GM23338 (cell line): ENCODE results near the gene CPNE5. TPM values are rescaled to one million over a fixed set of nuclear protein-coding genes. Genes with fewer than 3 reads are reported as not detected.

Experiments used
- ATAC-seq: fragments of 200-7000 bp; cut with Tn5 transposase; 3 replicates; pipeline ENCODE4 v1.9.1; 2020
- DNase-seq: peaks from one replicate; pipeline ENCODE4 v3.0.0-alpha.2; 2015; ENCODE audit warnings: low spot score
- H2AFZ ChIP-seq: fragments of 200-600 bp; sonication (generic); 2 replicates; pipeline ENCODE4 v1.8.0; 2016; ENCODE audit warnings: antibody characterized with exemption, mild to moderate bottlenecking, moderate library complexity
- H3F3A ChIP-seq: fragments of 200-600 bp; sonication (generic); replicated peaks from 2 replicates; pipeline ENCODE4 v1.8.0; 2017; ENCODE audit warnings: antibody characterized with exemption, mixed run types, low read depth
- H3K27ac ChIP-seq: fragments of 200-600 bp; sonication (generic); 2 replicates; pipeline ENCODE4 v1.6.1; 2016; ENCODE audit warnings: low read depth
- H3K27me3 ChIP-seq: fragments of 200-600 bp; sonication (generic); 2 replicates; pipeline ENCODE4 v1.8.0; 2016; ENCODE audit warnings: mild to moderate bottlenecking, mixed run types, moderate library complexity; ENCODE audit not compliant: insufficient read depth
- H3K36me3 ChIP-seq: fragments of 200-600 bp; sonication (generic); 2 replicates; pipeline ENCODE4 v1.8.0; 2016; ENCODE audit warnings: mild to moderate bottlenecking; ENCODE audit not compliant: insufficient read depth
- H3K4me1 ChIP-seq: fragments of 200-600 bp; sonication (generic); 2 replicates; pipeline ENCODE4 v1.8.0; 2016; ENCODE audit warnings: mild to moderate bottlenecking, moderate library complexity; ENCODE audit not compliant: insufficient read depth
- H3K4me2 ChIP-seq: fragments of 200-600 bp; sonication (generic); 2 replicates; pipeline ENCODE4 v1.7.1; 2017; ENCODE audit warnings: mixed run types
- H3K4me3 ChIP-seq: fragments of 200-600 bp; sonication (generic); 2 replicates; pipeline ENCODE4 v1.6.1; 2016; ENCODE audit warnings: mixed run types
- H3K79me2 ChIP-seq: fragments of 200-600 bp; sonication (generic); replicated peaks from 2 replicates; pipeline ENCODE4 v1.8.0; 2017; ENCODE audit warnings: mild to moderate bottlenecking; ENCODE audit not compliant: insufficient read depth
- H3K9me2 ChIP-seq: fragments of 200-600 bp; sonication (generic); 2 replicates; pipeline ENCODE4 v1.8.0; 2017; ENCODE audit not compliant: insufficient read depth
- H4K20me1 ChIP-seq: fragments of 200-600 bp; sonication (generic); replicated peaks from 2 replicates; pipeline ENCODE4 v1.8.0; 2017; ENCODE audit warnings: mild to moderate bottlenecking; ENCODE audit not compliant: insufficient read depth
- H3K27ac Mint-ChIP-seq: 2 replicates; pipeline ENCODE4 v1.8.0; 2020; ENCODE audit warnings: inconsistent platforms, mild to moderate bottlenecking, moderate library complexity, mixed read lengths
- H3K27me3 Mint-ChIP-seq: 3 replicates; pipeline ENCODE4 v1.8.0; 2022; ENCODE audit warnings: low read depth, mild to moderate bottlenecking, moderate library complexity, mixed read lengths, inconsistent platforms; ENCODE audit not compliant: insufficient read depth, poor library complexity
- H3K36me3 Mint-ChIP-seq: 3 replicates; pipeline ENCODE4 v1.8.0; 2021; ENCODE audit warnings: low read depth, mild to moderate bottlenecking, inconsistent platforms, moderate library complexity, mixed read lengths
- H3K4me1 Mint-ChIP-seq: 3 replicates; pipeline ENCODE4 v1.8.0; 2020; ENCODE audit warnings: mild to moderate bottlenecking, inconsistent platforms, mixed read lengths
- H3K4me3 Mint-ChIP-seq: 3 replicates; pipeline ENCODE4 v1.8.0; 2021; ENCODE audit warnings: moderate library complexity, mild to moderate bottlenecking, inconsistent platforms, mixed read lengths
- H3K9me3 Mint-ChIP-seq: 3 replicates; pipeline ENCODE4 v1.8.0; 2020; ENCODE audit warnings: moderate library complexity, mild to moderate bottlenecking, inconsistent platforms, mixed read lengths
- CREB1 ChIP-seq: fragments of 250-450 bp; sonication (Bioruptor Pico); IDR thresholded peaks from 2 replicates; pipeline ENCODE4 v1.5.0; 2020; ENCODE audit warnings: low read depth, mild to moderate bottlenecking, moderate library complexity
- EZH2 ChIP-seq: fragments of 200-600 bp; sonication (generic); IDR thresholded peaks from one replicate; pipeline ENCODE4 v1.8.0; 2017; ENCODE audit warnings: antibody characterized with exemption, mild to moderate bottlenecking, low read depth; ENCODE audit not compliant: unreplicated experiment
- EZH2phosphoT487 ChIP-seq: fragments of 200-600 bp; sonication (generic); IDR thresholded peaks from one replicate; pipeline ENCODE4 v1.8.1; 2018; ENCODE audit warnings: antibody characterized with exemption; ENCODE audit not compliant: unreplicated experiment
- JUNB ChIP-seq: IDR thresholded peaks from one replicate; pipeline ENCODE4 v1.6.1; 2016; ENCODE audit warnings: antibody characterized with exemption; ENCODE audit not compliant: unreplicated experiment
- NANOG ChIP-seq: IDR thresholded peaks from 2 replicates; pipeline ENCODE4 v1.6.1; 2016; ENCODE audit warnings: antibody characterized with exemption, borderline replicate concordance
- POLR2AphosphoS5 ChIP-seq: IDR thresholded peaks from 2 replicates; pipeline ENCODE4 v1.6.1; 2016; ENCODE audit warnings: antibody characterized with exemption, low read depth
- STAT1 ChIP-seq: IDR thresholded peaks from one replicate; pipeline ENCODE4 v1.6.1; 2016; ENCODE audit warnings: antibody characterized with exemption; ENCODE audit not compliant: unreplicated experiment
- ZNF114 ChIP-seq: fragments of 250-450 bp; sonication (Bioruptor Pico); IDR thresholded peaks from 2 replicates; pipeline ENCODE4 v1.5.0; 2020; ENCODE audit warnings: mild to moderate bottlenecking, moderate library complexity
- ZNF331 ChIP-seq: fragments of 250-450 bp; sonication (Bioruptor Pico); IDR thresholded peaks from 2 replicates; pipeline ENCODE4 v1.5.0; 2020; ENCODE audit warnings: low read depth, mild to moderate bottlenecking, moderate library complexity
- polyA plus RNA-seq: library from polyadenylated mRNA; unstranded; fragments of >200 nt; fragmentation: Nextera tagmentation; extraction: Ambion mirVana; gene quantifications from 2 replicates; pipeline ENCODE4 v1.2.1, GENCODE V29; 2016
- total RNA-seq: library from RNA; depleted of rRNA; stranded (reverse); fragments of >200 nt; shearing (Covaris generic); gene quantifications from 2 replicates; pipeline ENCODE4 v1.2.3, GENCODE V29; 2014
- TF ChIP-seq, protein P1 (sequence below): IDR thresholded peaks from 2 replicates; pipeline ENCODE4 v1.6.1; 2016; ENCODE audit warnings: antibody characterized with exemption
- TF ChIP-seq, protein P2 (sequence below): fragments of 250-450 bp; sonication (Bioruptor Pico); IDR thresholded peaks from 2 replicates; pipeline ENCODE4 v1.5.0; 2020; ENCODE audit warnings: mild to moderate bottlenecking, moderate library complexity
- TF ChIP-seq, protein P3 (sequence below): IDR thresholded peaks from one replicate; pipeline ENCODE4 v1.6.1; 2018; ENCODE audit warnings: antibody characterized with exemption; ENCODE audit not compliant: unreplicated experiment
- TF ChIP-seq, protein P4 (sequence below), 2 experiments: fragments of 200-600 bp in 1 of 2; sonication (generic) in 1 of 2; conservative IDR thresholded peaks; 2 replicates each; pipeline versions ENCODE4 v1.5.1 to v1.6.1; 2016 to 2017; ENCODE audit warnings: antibody characterized with exemption in 2 of 2, low read depth in 2 of 2, mild to moderate bottlenecking in 2 of 2, moderate library complexity in 1 of 2

Gene CPNE5
- total and polyA plus RNA-seq, 2 experiments from 2014 or later = 0.14 to 0.42 TPM

DNA sequence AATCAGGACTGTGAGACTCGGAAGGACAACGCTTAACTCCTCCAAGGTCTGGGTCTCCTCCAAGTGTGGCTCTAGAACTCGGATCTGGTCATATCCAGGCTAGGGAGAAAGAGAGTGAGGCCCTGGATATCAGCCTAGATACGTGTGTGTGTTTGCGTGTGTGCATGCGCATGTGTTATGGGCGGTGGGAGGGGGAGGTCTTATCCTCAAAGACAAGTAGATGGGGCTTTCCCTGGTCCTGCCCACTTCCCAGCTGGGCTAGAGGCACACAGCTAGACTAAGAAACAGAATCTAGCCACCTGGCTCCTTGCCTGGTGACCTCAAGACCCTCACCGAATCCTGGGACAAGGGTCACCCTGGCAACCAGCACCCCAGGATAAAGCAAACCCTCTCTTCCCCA, 13.2 kb downstream of the CPNE5 start:
- H3K4me1 ChIP-seq = peaks cover 6% of the 10 kb centered on the region; the same call in 1 of the 2 replicates
- Mint-ChIP-seq H3K36me3 (no peaks in the 10 kb centered on the region), H3K9me3 (no peaks in the 10 kb centered on the region), H3K4me3 (no peak overlapping the region), H3K4me1 (peaks cover 24% of the 10 kb centered on the region), H3K27ac (no peak overlapping the region), H3K27me3 (peaks cover 6% of the 10 kb centered on the region)
- H3K36me3 ChIP-seq = no peaks in the 10 kb centered on the region
- H3K9me2 ChIP-seq = no peaks in the 10 kb centered on the region
- TF ChIP-seq EZH2phosphoT487 = no peak
- TF ChIP-seq POLR2AphosphoS5 = no peak
- TF ChIP-seq ZNF114 (CRISPR knock-in tag) = no peak
- TF ChIP-seq, protein P1, sequence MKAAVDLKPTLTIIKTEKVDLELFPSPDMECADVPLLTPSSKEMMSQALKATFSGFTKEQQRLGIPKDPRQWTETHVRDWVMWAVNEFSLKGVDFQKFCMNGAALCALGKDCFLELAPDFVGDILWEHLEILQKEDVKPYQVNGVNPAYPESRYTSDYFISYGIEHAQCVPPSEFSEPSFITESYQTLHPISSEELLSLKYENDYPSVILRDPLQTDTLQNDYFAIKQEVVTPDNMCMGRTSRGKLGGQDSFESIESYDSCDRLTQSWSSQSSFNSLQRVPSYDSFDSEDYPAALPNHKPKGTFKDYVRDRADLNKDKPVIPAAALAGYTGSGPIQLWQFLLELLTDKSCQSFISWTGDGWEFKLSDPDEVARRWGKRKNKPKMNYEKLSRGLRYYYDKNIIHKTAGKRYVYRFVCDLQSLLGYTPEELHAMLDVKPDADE = no peak
- TF ChIP-seq JUNB = no peak
- no peak for TF ChIP-seq NANOG
- no peak for TF ChIP-seq STAT1
- TF ChIP-seq, protein P2, sequence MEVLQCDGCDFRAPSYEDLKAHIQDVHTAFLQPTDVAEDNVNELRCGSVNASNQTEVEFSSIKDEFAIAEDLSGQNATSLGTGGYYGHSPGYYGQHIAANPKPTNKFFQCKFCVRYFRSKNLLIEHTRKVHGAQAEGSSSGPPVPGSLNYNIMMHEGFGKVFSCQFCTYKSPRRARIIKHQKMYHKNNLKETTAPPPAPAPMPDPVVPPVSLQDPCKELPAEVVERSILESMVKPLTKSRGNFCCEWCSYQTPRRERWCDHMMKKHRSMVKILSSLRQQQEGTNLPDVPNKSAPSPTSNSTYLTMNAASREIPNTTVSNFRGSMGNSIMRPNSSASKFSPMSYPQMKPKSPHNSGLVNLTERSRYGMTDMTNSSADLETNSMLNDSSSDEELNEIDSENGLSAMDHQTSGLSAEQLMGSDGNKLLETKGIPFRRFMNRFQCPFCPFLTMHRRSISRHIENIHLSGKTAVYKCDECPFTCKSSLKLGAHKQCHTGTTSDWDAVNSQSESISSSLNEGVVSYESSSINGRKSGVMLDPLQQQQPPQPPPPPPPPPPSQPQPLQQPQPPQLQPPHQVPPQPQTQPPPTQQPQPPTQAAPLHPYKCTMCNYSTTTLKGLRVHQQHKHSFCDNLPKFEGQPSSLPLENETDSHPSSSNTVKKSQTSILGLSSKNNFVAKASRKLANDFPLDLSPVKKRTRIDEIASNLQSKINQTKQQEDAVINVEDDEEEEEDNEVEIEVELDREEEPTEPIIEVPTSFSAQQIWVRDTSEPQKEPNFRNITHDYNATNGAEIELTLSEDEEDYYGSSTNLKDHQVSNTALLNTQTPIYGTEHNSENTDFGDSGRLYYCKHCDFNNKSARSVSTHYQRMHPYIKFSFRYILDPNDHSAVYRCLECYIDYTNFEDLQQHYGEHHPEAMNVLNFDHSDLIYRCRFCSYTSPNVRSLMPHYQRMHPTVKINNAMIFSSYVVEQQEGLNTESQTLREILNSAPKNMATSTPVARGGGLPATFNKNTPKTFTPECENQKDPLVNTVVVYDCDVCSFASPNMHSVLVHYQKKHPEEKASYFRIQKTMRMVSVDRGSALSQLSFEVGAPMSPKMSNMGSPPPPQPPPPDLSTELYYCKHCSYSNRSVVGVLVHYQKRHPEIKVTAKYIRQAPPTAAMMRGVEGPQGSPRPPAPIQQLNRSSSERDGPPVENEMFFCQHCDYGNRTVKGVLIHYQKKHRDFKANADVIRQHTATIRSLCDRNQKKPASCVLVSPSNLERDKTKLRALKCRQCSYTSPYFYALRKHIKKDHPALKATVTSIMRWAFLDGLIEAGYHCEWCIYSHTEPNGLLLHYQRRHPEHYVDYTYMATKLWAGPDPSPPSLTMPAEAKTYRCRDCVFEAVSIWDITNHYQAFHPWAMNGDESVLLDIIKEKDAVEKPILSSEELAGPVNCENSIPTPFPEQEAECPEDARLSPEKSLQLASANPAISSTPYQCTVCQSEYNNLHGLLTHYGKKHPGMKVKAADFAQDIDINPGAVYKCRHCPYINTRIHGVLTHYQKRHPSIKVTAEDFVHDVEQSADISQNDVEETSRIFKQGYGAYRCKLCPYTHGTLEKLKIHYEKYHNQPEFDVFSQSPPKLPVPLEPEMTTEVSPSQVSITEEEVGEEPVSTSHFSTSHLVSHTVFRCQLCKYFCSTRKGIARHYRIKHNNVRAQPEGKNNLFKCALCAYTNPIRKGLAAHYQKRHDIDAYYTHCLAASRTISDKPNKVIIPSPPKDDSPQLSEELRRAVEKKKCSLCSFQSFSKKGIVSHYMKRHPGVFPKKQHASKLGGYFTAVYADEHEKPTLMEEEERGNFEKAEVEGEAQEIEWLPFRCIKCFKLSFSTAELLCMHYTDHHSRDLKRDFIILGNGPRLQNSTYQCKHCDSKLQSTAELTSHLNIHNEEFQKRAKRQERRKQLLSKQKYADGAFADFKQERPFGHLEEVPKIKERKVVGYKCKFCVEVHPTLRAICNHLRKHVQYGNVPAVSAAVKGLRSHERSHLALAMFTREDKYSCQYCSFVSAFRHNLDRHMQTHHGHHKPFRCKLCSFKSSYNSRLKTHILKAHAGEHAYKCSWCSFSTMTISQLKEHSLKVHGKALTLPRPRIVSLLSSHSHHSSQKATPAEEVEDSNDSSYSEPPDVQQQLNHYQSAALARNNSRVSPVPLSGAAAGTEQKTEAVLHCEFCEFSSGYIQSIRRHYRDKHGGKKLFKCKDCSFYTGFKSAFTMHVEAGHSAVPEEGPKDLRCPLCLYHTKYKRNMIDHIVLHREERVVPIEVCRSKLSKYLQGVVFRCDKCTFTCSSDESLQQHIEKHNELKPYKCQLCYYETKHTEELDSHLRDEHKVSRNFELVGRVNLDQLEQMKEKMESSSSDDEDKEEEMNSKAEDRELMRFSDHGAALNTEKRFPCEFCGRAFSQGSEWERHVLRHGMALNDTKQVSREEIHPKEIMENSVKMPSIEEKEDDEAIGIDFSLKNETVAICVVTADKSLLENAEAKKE (CRISPR knock-in tag) = no peak
- no peak for TF ChIP-seq EZH2
- TF ChIP-seq ZNF331 = no peak
- TF ChIP-seq, protein P3, sequence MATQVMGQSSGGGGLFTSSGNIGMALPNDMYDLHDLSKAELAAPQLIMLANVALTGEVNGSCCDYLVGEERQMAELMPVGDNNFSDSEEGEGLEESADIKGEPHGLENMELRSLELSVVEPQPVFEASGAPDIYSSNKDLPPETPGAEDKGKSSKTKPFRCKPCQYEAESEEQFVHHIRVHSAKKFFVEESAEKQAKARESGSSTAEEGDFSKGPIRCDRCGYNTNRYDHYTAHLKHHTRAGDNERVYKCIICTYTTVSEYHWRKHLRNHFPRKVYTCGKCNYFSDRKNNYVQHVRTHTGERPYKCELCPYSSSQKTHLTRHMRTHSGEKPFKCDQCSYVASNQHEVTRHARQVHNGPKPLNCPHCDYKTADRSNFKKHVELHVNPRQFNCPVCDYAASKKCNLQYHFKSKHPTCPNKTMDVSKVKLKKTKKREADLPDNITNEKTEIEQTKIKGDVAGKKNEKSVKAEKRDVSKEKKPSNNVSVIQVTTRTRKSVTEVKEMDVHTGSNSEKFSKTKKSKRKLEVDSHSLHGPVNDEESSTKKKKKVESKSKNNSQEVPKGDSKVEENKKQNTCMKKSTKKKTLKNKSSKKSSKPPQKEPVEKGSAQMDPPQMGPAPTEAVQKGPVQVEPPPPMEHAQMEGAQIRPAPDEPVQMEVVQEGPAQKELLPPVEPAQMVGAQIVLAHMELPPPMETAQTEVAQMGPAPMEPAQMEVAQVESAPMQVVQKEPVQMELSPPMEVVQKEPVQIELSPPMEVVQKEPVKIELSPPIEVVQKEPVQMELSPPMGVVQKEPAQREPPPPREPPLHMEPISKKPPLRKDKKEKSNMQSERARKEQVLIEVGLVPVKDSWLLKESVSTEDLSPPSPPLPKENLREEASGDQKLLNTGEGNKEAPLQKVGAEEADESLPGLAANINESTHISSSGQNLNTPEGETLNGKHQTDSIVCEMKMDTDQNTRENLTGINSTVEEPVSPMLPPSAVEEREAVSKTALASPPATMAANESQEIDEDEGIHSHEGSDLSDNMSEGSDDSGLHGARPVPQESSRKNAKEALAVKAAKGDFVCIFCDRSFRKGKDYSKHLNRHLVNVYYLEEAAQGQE = no peak
- TF ChIP-seq CREB1 (CRISPR knock-in tag) = no peak
- TF ChIP-seq, protein P4, sequence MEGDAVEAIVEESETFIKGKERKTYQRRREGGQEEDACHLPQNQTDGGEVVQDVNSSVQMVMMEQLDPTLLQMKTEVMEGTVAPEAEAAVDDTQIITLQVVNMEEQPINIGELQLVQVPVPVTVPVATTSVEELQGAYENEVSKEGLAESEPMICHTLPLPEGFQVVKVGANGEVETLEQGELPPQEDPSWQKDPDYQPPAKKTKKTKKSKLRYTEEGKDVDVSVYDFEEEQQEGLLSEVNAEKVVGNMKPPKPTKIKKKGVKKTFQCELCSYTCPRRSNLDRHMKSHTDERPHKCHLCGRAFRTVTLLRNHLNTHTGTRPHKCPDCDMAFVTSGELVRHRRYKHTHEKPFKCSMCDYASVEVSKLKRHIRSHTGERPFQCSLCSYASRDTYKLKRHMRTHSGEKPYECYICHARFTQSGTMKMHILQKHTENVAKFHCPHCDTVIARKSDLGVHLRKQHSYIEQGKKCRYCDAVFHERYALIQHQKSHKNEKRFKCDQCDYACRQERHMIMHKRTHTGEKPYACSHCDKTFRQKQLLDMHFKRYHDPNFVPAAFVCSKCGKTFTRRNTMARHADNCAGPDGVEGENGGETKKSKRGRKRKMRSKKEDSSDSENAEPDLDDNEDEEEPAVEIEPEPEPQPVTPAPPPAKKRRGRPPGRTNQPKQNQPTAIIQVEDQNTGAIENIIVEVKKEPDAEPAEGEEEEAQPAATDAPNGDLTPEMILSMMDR (conservative IDR thresholded peaks at IDR 0.05; ENCODE audit: low read depth in 2 of 2) = no peak
- H3K4me3 ChIP-seq = no peak overlapping the region
- H4K20me1 ChIP-seq = no peaks in the 10 kb centered on the region
- H3K79me2 ChIP-seq = no peaks in the 10 kb centered on the region
- H3K4me2 ChIP-seq = no peak overlapping the region
- no peak overlapping the region for H3K27ac ChIP-seq
- no peak for DNase-seq
- ATAC-seq = no peak
- H3K27me3 ChIP-seq = no peaks in the 10 kb centered on the region
- no peak overlapping the region for H2AFZ ChIP-seq
- H3F3A ChIP-seq = no peaks in the 10 kb centered on the region
